ENCODE results near the gene PPP1R14D. TPM values are rescaled to one million over a fixed set of nuclear protein-coding genes. Genes with fewer than 3 reads are reported as not detected.

PPP1R14D gene
- total RNA-seq, 4 donors from 2014 or later = not detected

DNA sequence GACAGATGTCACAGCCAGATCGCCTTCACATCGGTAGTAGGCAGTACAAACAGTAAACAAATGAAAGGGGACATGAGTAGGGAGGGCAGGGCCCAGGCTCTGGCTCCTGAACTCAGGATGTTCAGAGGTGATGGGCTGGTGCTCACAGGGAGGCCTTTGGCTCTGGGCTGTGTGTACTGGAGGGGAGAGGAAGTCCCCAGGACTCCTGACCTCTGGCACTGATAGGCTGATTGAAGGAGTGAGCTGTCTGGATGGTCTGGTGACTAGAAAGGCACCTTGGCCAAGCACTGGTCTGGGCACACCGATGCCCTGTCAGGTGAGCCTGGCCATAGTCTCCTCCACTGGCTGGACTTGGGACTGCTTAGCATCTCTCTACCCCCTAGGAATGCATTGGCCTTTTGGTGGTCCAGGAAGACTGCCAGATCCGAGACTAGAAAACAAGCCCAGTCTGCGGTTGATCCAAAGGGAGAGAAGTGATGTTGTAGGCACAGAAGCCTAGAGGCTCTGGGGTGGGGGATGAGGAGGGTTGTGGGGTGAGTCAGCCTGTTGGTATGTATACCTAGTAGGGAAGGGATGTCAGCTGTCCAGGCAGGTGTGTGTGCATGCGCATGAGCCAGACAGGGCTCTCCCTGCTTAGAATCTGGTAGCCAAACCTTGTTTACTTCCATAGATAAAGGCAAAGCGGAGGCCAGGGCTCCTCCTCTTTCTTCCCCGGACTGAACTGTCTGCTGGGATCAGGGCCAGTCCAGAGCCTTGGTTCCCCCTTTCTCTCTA lies 17.2 kb upstream of the PPP1R14D start:
- Histone ChIP-seq H3K9me3 (no peaks in the 10 kb centered on the region), H3K27me3 (peaks cover 0 to 56% (median 23%) of the 10 kb centered on the region in 4 donors), H3K4me3 (peak overlapping the region in 1 of 4 donors; percentile 12), H3K36me3 (no peaks in the 10 kb centered on the region), H3K27ac (replicated peaks in 1 of 4) (no peak overlapping the region), H3K4me1 (peaks cover 16 to 23% (median 20%) of the 10 kb centered on the region in 4 donors)
- WGBS = 83% methylated on average over 8 of the region's 8 CpGs
- intact Hi-C loops (cut with DNase I) = no loop called here
- TF ChIP-seq, protein P1, sequence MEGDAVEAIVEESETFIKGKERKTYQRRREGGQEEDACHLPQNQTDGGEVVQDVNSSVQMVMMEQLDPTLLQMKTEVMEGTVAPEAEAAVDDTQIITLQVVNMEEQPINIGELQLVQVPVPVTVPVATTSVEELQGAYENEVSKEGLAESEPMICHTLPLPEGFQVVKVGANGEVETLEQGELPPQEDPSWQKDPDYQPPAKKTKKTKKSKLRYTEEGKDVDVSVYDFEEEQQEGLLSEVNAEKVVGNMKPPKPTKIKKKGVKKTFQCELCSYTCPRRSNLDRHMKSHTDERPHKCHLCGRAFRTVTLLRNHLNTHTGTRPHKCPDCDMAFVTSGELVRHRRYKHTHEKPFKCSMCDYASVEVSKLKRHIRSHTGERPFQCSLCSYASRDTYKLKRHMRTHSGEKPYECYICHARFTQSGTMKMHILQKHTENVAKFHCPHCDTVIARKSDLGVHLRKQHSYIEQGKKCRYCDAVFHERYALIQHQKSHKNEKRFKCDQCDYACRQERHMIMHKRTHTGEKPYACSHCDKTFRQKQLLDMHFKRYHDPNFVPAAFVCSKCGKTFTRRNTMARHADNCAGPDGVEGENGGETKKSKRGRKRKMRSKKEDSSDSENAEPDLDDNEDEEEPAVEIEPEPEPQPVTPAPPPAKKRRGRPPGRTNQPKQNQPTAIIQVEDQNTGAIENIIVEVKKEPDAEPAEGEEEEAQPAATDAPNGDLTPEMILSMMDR (IDR thresholded peaks at IDR 0.05) = no peak
- TF ChIP-seq EP300 (IDR thresholded peaks at IDR 0.05) = no peak
- no peak for TF ChIP-seq POLR2AphosphoS5 (IDR thresholded peaks at IDR 0.05)
- no peak for TF ChIP-seq POLR2A (IDR thresholded peaks at IDR 0.05; ENCODE audit: low read depth)
- no peak for DNase-seq (ENCODE audit: extremely low spot score)

- Histone ChIP-seq H3K27ac (replicated peaks in 1 of 4) (no peak overlapping the region), H3K4me3 (peak overlapping the region; percentile 50 to 64 (median 52)), H3K9me3 (no peaks in the 10 kb centered on the region), H3K27me3 (peaks cover 0 to 56% (median 23%) of the 10 kb centered on the region in 4 donors), H3K4me1 (peaks cover 16 to 23% (median 20%) of the 10 kb centered on the region in 4 donors), H3K36me3 (no peaks in the 10 kb centered on the region)
- WGBS = 54% methylated on average over 12 of the region's 12 CpGs
- DNase-seq (ENCODE audit: extremely low spot score) = no peak
- intact Hi-C loops (cut with DNase I) = no loop called here
- TF ChIP-seq POLR2A (IDR thresholded peaks at IDR 0.05; ENCODE audit: low read depth) (no peak), POLR2AphosphoS5 (IDR thresholded peaks at IDR 0.05) (no peak), EP300 (IDR thresholded peaks at IDR 0.05) (no peak)
- TF ChIP-seq, protein P1 (IDR thresholded peaks at IDR 0.05) = no peak
These were observed 16.5 kb upstream of the PPP1R14D start for GRCh38 chr15:40845036-40845435.

DNA sequence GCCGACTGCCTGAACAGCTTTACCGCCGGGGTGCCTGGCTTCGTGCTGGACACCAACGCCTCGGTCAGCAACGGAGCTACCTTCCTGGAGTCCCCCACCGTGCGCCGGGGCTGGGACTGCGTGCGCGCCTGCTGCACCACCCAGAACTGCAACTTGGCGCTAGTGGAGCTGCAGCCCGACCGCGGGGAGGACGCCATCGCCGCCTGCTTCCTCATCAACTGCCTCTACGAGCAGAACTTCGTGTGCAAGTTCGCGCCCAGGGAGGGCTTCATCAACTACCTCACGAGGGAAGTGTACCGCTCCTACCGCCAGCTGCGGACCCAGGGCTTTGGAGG lies 16.2 kb upstream of the PPP1R14D start:
- TF ChIP-seq, protein P1 (IDR thresholded peaks at IDR 0.05) = no peak
- TF ChIP-seq POLR2AphosphoS5 (IDR thresholded peaks at IDR 0.05) (no peak), EP300 (IDR thresholded peaks at IDR 0.05) (no peak), POLR2A (IDR thresholded peaks at IDR 0.05; ENCODE audit: low read depth) (no peak)
- no peak overlapping the region for H3K27ac ChIP-seq (replicated peaks in 1 of 4)
- DNase-seq (ENCODE audit: extremely low spot score) = no peak
- intact Hi-C loops (cut with DNase I) = no loop called here
- H3K27me3 ChIP-seq = peaks cover 0 to 56% (median 23%) of the 10 kb centered on the region in 4 donors
- H3K4me1 ChIP-seq = peaks cover 16 to 23% (median 20%) of the 10 kb centered on the region in 4 donors
- 5% methylated on average over 8 of the region's 28 CpGs for WGBS
- peak overlapping the region; percentile 50 to 64 (median 52) for H3K4me3 ChIP-seq
- H3K36me3 ChIP-seq = no peaks in the 10 kb centered on the region
- H3K9me3 ChIP-seq = no peaks in the 10 kb centered on the region

GRCh38 chr15:40843885-40844695 lies 15.6 kb upstream of the PPP1R14D start, which contains the start of gene SPINT1:
SPINT1 (plus strand) TSS chr15:40844048; CDS start chr15:40844555, 507 bp downstream.
- H3K9me3 ChIP-seq = no peaks in the 10 kb centered on the region
- H3K36me3 ChIP-seq = no peaks in the 10 kb centered on the region
- peak within 1 kb of the TSS; percentile 50 to 64 (median 52) for H3K4me3 ChIP-seq
- H3K4me1 ChIP-seq = peaks cover 16 to 23% (median 20%) of the 10 kb centered on the region in 4 donors
- no peak for DNase-seq (ENCODE audit: extremely low spot score)
- TF ChIP-seq POLR2A (IDR thresholded peaks at IDR 0.05; ENCODE audit: low read depth) = no peak
- TF ChIP-seq, protein P1 (IDR thresholded peaks at IDR 0.05) = no peak
- intact Hi-C loops (cut with DNase I) = no loop called here
- H3K27me3 ChIP-seq = peaks cover 0 to 56% (median 23%) of the 10 kb centered on the region in 4 donors
- WGBS = 1% methylated on average over 25 of the region's 89 CpGs
- H3K27ac ChIP-seq (replicated peaks in 1 of 4) = no peak within 1 kb of the TSS
